GM18873 (cell line): ENCODE results near the gene MYZAP.

Experiments
- ATAC-seq: cut with Tn5 transposase; IDR thresholded peaks from one replicate; pipeline ENCODE4 v1.9.1; 2021; ENCODE audit warnings: mild to moderate bottlenecking, moderate library complexity, moderate number of reproducible peaks; ENCODE audit not compliant: unreplicated experiment, low FRiP score

MYZAP gene

DNA sequence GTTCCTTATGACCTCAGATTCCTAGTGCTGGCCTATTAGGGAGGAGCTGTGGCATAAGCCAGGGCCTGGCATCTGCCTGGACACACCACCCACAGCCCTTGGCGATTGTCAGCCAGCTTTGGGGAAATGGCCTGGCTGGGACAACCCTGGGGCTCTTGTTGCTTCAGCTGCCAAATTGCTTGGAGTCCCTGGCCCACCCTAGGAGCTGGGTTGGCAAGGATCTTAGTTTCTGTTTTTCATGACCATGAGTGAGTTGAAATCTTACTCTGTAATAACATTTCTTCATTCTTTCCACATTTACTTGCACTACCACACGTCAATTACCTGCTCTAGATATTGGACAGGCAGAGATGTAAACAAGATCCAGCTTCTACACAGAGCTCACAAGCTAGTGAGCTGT lies 1.9 kb upstream of the MYZAP start:
- ATAC-seq: no peak

DNA sequence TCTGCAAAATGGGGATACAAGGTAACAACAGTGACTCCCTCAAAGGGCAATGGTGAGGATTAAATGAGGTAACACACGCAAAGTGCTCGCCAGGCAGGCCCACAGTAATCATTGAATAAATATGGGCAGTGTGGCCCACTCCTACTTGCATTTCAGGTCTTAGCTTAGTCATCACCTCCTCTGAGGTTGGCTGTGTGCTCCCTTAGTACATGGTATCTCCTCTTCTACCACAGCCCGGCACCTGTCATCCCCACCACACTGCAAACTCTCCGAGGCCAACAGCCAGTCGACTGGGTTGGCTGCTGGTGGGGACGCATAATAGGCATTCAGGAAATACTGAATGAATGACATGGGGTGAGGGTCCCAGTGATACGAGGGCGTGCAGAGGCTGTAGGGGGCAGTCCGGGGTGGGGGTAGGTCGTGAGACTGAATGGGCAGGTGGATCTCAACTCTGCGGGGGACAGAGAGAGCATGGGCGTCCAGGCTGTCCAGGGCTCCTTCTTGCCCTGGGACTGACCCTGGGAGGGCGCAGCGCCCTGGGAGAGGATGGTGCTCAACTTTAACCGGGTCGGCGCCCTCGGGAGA lies 375 bp upstream of the MYZAP start:
- ATAC-seq: no peak

DNA sequence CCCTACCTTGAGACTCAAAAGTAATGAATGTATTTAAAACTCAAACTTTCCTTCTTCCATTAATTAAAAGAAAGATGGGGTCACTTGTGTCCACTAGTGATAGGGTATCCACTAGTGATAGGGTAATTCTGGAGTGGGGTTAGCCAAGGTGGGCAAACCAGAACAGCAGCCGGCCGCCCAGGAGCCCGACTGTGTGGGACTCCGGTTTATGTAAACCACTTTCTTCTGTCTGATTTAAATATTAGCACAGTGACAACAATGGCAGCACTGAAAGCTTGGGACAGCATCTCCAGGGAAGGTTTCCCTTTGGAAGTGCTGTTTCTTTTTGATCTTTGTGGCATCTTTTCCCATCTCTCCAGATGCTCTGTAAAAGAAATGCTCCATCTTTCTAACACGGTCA lies 722 bp downstream of the MYZAP start:
- no peak for ATAC-seq

DNA sequence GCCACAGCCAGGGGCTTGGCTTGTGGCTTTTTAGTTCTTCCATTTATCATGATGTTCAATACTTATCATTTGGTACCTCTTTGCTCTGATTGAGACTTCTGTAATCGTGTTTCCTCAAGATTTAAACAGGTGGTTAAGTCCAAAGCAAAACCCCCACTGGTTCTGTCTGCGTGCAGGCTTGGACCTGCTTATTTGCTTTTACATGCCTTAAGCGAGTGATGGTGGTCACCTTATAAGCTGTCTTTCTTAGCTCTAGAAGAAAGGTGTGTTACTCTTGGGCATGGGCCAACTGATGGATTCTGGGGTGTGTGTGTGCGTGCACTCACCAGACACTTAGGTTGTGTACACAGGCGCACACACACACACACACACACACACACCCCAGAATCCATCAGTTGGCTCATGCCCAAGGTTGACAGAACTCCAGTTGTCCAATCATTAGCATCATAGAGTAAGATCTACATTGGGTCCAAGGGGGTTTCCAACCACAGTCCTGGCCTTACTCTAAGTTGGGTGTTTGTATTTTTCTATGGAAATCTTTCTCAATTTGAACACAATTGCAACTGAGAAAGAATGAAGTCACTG lies 1.2 kb downstream of the MYZAP start:
- no peak for ATAC-seq

DNA sequence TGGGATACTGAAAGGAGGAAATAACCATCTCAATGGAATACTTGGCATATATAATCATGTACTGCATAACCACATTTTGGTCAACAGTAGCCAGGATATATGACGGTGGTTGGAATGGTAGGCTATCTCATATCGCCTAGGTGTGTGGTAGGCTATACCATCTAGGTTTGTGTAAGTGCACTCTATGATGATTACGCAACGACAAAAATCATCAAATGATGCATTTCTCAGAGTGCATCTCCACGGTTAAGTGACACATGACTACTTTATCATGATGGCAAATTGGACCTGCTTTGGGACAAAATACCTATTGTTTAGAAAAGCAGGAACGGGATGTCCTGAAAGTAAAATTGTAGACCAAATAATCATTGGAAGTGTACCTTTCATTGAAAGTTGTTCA lies 2.8 kb downstream of the MYZAP start:
- no peak for ATAC-seq

DNA sequence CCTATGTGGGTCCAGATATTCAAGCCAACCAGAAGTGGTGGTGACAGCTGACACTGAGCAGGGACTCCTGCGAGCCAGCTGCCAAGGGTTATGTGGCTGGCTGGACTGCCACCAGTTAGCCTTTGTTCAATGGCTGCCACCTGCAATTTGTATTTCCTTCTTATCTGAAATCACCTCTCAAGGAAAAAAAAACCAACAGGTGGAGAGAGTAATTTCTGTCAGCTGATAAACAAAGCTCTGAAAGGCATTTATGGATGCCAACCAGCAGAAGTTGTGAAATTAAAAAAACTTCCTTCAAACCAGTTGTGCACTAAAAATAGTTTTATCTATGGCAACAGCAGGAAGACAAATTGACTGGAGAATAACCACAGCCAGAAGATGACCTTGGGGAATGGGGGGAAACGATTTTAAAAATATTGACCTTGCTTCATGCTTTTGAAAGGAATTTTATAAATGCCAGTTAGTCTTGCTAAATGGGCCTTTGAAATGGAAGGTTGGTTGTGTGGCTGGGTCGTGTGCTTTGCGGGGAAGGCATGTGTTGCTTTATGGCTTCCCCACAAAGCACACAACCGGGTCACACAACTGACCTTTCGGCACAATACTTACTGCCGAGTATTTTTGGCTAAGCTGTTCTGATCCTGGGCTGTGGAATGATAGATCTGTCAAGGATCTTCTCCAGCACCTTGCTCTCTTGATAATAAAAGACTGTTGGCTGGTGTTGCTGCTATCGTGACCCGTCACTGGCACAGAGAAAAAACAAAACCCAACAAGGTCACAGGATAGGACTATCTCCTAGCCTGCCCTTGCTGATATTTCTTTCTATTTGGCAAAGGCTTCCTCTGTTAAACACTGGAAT lies 3.5 kb downstream of the MYZAP start:
- no peak for ATAC-seq

DNA sequence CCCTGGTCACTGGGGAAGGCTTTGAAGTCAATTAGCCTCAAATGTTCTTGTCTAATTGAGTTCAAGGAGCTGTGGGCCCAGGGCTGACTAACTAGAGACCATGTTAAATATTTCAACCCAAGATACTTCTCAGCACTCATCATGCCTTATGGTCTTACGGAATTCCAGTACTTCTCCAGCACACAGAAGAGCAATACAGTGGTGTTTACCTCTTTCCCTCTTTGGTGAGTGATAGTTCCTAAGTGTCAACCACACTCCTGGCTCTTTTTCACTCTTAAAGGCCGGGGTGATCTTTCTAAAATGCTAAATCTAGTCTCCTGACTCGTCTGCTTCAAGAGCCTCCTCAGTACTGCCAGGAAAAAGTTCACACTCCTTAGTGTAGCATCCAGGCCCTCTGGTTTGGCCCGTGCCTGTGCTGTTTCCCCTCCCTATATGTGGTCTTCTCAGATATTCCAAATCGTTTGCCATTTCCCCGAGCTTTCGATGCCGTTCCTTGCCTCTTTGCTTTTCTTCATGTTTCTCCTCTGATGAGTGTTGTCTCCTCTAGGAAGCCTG lies 4.7 kb downstream of the MYZAP start:
- no peak for ATAC-seq

DNA sequence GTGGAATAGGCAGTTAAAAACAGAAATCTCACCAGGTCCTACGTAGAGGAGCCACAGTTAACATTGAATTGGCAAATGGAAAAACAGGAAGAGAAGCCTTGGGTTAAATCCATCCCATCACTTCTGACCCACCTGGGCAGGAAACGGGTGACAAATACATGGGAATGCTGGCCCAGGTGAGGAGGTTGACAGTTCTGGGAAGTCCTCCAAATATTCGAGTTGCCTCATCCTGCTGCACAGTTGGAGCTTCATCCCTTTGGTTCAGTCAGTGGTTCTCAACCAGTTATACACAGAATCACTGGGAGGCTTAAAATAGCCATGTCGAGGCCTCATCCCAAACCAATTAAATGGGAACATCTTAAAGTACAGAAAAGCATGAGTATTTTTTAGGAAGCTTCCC lies 5.3 kb downstream of the MYZAP start:
- ATAC-seq: no peak

DNA sequence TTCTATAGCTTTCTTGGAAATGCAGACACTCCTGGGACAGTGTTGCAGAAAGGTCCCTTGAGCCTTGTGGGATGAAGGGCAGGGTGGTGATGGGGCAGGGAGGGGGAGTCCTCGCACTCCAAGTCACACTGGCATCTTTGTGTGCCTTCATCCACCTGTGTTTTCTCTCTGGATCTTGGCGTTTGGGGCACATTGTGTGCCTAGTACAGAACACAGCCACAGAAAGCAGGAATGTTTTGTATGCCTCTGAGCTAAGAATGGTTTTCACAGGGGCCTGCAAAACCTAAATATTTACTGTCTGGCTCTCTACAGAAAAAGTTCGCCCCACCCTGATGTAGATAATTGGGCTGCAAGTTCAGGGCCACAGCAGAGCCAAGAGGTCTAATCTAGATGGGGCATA lies 5.7 kb downstream of the MYZAP start:
- ATAC-seq: no peak

DNA sequence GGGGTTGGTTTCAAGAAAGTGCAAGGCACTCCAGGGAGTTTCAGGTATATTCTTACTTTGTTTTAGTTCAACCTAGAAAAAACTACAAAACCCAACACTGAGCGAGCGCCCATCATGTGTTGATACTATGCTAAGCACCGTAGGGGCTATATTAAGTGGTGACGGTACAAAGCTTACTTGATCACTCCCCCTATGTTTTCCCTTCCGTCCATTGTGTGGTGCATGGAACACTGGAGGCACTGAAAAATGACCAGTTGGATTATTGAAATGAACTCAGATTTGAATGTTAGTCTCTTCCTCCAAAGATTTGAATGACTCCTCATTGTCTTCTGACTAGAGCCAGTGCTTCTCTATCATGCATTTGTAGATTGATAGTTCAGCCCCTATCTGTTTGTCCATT lies 6.6 kb downstream of the MYZAP start:
- ATAC-seq: no peak

DNA sequence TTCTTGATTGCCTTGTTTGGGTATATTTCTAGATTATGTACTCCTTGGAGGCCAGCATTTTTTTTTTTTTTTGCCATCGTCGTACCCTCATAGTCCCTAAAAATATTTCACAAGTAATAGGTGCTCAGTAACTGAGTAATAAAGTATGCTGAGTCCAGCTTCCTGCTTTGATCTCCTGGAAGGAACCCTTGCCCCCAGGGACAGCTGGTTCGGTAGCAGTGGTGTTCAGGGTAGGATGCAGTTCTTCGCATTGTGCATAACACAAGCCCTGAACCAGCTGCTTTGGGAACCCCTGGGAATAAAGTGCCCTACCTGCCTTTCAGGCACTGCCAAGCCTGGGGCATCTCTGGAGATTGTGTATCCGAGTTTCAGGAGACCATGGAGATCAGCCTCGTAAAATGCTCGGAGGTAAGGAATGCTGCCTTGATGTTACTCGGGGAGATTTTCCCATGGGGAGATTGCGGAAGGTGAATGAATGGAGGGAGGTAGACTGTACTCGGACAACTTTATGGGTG lies 7.6 kb downstream of the MYZAP start:
- no peak for ATAC-seq

DNA sequence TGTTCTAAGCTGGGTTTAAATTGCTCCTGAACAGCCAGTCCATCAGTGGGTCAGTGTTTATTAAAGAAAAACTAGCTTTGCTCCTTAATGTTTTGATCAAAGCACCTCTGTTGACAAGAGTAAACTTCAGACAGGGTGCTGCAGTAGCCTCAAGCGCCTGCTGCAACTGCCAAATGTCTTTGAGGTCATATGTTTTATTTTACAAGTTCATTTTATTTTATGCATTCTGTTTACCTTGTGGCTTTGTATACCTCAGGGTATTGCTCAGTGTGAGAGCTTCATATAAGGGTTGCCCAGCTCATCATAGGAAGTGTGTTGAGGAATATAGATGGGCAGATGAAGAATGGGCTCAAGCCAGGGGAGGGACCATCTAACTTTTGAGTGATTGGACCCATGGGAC lies 8.5 kb downstream of the MYZAP start:
- ATAC-seq: no peak

DNA sequence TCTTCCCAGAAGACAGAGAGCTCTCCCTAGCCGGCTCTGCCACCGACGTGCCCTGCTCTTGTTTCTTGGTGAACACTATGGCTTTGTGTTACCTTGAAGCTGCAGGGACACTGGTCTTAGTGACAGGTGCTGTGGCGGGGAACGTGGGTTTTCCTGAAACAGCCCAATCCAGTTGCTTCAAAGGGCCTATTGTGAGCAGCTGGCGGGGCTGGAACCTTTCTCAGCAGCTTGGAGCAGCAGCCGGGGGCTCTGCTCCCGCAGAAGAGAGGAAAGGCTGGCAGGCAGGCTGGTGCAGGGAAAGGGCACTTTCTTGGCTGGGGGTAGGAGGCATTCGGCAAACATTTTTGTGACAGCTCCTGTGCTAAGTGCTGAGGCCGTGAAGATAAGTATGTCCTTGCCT lies 12.8 kb downstream of the MYZAP start:
- ATAC-seq: no peak

DNA sequence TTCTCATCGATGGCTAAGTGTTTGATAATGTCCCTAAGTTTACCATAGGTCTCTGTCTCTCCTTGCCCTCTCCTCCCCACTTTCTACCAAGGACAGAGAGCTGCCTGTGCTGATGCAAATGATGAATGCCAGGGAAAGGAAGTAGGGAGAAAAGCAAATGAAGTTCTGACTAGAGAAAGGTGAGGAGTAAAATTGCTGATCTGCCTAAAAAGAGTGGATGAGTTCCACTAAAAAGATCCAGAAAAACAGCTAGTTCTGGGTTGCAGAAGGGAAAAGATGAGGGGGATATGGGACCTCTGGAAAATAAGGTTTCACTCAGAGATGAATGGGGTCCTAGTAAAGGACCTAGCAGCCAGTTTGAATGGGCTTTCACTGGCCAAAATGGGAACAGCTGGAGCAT lies 13.8 kb downstream of the MYZAP start:
- ATAC-seq: no peak

DNA sequence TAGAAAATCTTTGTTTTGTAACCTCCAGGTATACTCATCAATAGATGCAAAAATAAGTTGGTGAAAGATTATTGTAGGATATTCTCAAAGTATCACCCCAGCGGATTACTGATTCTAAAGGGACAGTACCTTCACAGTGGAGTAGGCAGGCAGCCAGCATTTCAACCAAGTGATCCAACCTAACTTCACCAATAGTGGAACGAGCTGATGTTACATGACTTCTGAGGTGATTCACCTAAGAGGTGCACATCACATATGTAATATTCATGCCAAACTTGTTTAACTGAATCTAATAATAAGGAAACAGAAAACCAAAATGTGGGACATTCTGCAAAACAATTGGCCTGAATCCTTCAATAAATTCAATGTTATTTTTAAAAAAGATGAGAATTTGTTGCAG lies 14.3 kb downstream of the MYZAP start:
- no peak for ATAC-seq

DNA sequence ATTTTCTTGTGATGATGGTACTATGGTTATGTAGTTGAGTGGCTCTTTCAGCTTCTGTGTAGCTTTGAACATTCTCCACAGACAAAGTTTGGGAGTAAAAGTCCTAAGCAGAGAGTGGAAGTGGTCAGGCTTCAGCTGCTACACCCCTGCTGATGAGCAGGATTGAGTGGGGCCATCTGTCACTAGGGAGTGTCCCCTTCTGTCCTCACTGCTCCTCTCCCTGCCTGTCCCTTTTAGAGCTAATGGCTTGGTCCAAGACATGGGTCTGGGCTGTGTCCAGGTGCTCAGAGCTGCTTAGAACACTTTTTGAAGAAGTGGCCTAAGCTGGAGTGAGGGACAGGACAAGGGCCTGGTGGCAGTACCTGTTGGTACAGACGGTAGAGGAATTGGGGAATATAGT lies 15.1 kb downstream of the MYZAP start:
- no peak for ATAC-seq

DNA sequence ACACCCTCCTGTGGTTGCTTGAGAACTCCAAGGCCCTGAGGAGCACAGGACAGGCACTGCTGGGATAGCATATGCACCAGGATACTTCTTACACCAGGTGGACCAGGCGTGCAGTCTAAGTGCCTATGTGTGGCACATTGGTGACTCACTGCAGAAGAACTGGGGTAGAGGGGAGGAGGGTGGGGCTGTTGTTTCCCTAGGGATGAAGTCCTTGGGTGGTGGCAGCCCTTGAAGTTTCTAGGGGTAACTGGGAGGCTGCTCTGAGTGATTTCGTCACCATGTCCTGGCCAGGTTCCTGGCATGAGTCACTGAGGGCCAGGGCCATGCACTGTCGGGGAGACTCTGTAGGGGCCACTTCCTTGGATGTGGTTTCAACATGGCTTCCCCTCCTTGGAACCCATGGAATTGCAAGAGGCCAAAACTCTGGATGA lies 15.9 kb downstream of the MYZAP start:
- no peak for ATAC-seq

DNA sequence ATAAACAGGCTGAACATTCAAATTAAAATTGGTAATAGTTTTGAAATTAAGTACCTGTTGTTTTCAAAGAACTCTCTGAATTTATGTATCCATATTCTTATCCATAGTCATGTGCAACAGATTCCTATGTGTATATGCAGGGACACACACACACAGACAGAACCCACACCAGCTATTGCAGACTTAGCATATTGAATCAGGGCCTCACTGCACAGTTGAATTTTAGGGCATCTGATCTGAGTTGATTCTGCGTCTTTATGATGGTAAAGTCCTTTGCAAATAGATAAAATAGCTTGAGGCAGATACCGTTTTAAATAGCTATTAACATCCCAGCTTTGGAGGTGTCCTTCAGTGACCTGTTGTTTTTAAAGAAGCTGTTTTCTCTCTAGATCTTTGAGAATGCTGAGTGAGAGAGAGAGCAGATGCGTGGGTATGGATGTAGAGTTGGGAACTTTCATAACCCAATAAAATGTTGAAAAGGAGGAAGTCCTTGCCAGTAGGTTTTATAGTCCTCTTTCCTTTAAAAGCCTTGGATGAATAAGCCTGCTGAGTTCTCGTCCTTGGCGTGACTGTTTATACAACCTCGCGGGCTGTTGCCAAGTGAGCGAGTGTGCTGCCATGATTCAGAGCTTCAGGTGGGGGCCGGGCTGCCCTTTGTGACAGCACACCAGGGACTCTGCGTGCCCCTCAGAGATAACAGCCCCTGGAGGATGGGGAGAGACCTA lies 18.3 kb downstream of the MYZAP start:
- ATAC-seq: no peak

DNA sequence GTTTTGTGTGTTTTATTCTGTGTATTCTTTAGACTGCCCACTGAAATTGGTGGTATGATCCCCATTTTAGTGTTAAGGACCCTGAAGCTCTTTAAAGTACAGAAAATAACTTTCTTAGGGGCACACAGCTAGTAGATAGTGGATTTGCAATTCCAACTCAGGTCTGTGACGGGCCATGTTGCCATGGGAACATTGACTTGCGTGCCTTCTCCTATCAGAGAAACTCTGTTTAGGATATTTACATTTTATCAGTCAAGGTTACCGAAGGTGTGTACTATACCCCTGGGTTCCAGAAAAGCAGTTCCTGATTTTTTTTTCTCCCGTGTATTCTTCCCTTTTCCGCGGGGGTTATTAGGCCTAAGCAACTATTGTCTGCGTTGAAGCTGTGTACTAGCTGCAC lies 19.4 kb downstream of the MYZAP start:
- no peak for ATAC-seq

DNA sequence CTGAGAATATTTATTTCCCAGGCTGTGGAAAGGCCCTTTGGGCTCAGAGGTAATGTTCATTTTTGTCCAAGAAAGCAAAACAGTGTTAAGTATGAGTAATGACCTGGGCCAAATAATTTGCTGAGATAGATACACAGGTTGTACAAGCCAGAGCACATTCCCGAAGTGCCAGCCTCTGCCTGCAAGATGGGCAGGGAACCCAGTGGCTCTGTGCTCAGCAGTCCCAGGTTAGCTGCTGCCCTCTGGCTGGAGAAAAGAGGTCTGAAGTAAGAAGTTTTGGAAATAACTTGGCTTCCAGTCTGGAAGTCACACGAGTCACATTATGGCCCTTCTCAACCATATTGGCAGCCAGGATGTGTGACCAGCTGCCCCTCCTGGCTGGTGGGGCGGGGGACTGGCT lies 20.2 kb downstream of the MYZAP start:
- ATAC-seq: no peak

DNA sequence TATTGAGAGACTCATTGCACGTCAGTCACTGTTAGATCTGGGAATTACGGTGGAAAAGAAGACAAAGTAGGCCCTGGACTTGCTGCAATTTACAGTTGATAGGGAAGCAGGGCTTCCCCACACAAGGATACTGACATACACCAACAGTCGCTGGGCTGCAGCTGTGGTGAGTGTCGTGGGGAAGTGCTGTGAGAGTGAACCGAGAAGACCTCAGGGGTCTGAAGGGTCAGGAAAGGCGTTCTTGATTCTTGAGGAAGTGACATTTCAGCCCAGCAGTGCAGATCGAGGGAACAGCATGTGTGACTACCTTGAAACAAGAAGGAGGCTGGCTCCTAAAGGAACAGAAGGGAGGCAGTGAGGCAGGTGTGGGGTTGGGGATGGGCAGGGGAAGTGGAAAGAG lies 22.5 kb downstream of the MYZAP start:
- ATAC-seq: no peak
